ENCODE measurements around the gene ITPKB. TPM values are rescaled to one million over a fixed set of nuclear protein-coding genes. Genes with fewer than 3 reads are reported as not detected.

Gene ITPKB
- total and polyA plus RNA-seq, 2 experiments from 2014 or later: 0.31 to 5.2 TPM

DNA sequence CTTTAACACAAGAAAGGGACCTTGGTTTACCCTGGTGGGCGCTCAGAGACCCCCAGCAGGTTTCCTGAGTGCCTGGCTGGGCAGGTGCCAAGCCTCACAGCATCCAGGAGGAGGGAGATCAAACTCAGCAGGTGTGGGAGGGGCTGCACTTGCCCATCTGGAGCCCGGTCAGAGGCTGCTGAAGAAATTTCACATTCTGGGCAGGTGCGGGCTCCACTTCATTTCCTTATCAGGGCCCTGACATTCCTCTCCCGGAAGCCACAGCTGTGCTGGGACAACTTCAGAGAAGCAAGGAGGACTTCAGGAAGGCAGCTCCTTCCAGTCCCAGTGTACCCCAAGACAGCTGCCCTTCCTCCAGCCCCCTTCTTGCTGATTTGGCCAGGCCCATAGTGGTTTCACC is 82.9 kb downstream of the ITPKB start:
- no peak overlapping the region for H3K27ac Mint-ChIP-seq
- H3K9me3 Mint-ChIP-seq: no peaks in the 10 kb centered on the region
- peaks cover 71% of the 10 kb centered on the region for H3K4me1 Mint-ChIP-seq
- Histone ChIP-seq H3K36me3 (ENCODE audit: insufficient read depth) (no peaks in the 10 kb centered on the region), H2AFZ (no peak overlapping the region), H3K4me1 (ENCODE audit: insufficient read depth) (peaks cover 40% of the 10 kb centered on the region), H3K4me3 (no peak overlapping the region), H3K9me2 (ENCODE audit: insufficient read depth) (no peaks in the 10 kb centered on the region), H3K27me3 (ENCODE audit: insufficient read depth) (no peaks in the 10 kb centered on the region), H4K20me1 (replicated peaks; ENCODE audit: insufficient read depth) (no peaks in the 10 kb centered on the region), H3F3A (replicated peaks; ENCODE audit: low read depth) (peaks cover 7% of the 10 kb centered on the region; the same call in 1 of the 2 replicates), H3K27ac (ENCODE audit: low read depth) (peak overlapping the region; percentile 69), H3K79me2 (replicated peaks; ENCODE audit: insufficient read depth) (no peaks in the 10 kb centered on the region), H3K4me2 (peak overlapping the region; percentile 51)
- H3K36me3 Mint-ChIP-seq (ENCODE audit: low read depth): no peaks in the 10 kb centered on the region
- peak; percentile 53 for DNase-seq (ENCODE audit: low spot score)
- ATAC-seq: peak; percentile 6; the same call in 1 of the 3 replicates
- peaks cover 27% of the 10 kb centered on the region for H3K27me3 Mint-ChIP-seq (ENCODE audit: insufficient read depth, low read depth, poor library complexity)
- TF ChIP-seq NANOG (IDR thresholded peaks at IDR 0.05; ENCODE audit: borderline replicate concordance): no peak
- TF ChIP-seq, protein P1, sequence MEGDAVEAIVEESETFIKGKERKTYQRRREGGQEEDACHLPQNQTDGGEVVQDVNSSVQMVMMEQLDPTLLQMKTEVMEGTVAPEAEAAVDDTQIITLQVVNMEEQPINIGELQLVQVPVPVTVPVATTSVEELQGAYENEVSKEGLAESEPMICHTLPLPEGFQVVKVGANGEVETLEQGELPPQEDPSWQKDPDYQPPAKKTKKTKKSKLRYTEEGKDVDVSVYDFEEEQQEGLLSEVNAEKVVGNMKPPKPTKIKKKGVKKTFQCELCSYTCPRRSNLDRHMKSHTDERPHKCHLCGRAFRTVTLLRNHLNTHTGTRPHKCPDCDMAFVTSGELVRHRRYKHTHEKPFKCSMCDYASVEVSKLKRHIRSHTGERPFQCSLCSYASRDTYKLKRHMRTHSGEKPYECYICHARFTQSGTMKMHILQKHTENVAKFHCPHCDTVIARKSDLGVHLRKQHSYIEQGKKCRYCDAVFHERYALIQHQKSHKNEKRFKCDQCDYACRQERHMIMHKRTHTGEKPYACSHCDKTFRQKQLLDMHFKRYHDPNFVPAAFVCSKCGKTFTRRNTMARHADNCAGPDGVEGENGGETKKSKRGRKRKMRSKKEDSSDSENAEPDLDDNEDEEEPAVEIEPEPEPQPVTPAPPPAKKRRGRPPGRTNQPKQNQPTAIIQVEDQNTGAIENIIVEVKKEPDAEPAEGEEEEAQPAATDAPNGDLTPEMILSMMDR (conservative IDR thresholded peaks at IDR 0.05; ENCODE audit: low read depth in 2 of 2): no peak
- TF ChIP-seq, protein P2, sequence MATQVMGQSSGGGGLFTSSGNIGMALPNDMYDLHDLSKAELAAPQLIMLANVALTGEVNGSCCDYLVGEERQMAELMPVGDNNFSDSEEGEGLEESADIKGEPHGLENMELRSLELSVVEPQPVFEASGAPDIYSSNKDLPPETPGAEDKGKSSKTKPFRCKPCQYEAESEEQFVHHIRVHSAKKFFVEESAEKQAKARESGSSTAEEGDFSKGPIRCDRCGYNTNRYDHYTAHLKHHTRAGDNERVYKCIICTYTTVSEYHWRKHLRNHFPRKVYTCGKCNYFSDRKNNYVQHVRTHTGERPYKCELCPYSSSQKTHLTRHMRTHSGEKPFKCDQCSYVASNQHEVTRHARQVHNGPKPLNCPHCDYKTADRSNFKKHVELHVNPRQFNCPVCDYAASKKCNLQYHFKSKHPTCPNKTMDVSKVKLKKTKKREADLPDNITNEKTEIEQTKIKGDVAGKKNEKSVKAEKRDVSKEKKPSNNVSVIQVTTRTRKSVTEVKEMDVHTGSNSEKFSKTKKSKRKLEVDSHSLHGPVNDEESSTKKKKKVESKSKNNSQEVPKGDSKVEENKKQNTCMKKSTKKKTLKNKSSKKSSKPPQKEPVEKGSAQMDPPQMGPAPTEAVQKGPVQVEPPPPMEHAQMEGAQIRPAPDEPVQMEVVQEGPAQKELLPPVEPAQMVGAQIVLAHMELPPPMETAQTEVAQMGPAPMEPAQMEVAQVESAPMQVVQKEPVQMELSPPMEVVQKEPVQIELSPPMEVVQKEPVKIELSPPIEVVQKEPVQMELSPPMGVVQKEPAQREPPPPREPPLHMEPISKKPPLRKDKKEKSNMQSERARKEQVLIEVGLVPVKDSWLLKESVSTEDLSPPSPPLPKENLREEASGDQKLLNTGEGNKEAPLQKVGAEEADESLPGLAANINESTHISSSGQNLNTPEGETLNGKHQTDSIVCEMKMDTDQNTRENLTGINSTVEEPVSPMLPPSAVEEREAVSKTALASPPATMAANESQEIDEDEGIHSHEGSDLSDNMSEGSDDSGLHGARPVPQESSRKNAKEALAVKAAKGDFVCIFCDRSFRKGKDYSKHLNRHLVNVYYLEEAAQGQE (IDR thresholded peaks at IDR 0.05; ENCODE audit: unreplicated experiment): no peak
- TF ChIP-seq POLR2AphosphoS5 (IDR thresholded peaks at IDR 0.05; ENCODE audit: low read depth): no peak
- TF ChIP-seq ZNF114 (CRISPR knock-in tag; IDR thresholded peaks at IDR 0.05): no peak
- TF ChIP-seq EZH2phosphoT487 (IDR thresholded peaks at IDR 0.05; ENCODE audit: unreplicated experiment): no peak
- TF ChIP-seq, protein P3, sequence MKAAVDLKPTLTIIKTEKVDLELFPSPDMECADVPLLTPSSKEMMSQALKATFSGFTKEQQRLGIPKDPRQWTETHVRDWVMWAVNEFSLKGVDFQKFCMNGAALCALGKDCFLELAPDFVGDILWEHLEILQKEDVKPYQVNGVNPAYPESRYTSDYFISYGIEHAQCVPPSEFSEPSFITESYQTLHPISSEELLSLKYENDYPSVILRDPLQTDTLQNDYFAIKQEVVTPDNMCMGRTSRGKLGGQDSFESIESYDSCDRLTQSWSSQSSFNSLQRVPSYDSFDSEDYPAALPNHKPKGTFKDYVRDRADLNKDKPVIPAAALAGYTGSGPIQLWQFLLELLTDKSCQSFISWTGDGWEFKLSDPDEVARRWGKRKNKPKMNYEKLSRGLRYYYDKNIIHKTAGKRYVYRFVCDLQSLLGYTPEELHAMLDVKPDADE (IDR thresholded peaks at IDR 0.05): no peak
- TF ChIP-seq, protein P4, sequence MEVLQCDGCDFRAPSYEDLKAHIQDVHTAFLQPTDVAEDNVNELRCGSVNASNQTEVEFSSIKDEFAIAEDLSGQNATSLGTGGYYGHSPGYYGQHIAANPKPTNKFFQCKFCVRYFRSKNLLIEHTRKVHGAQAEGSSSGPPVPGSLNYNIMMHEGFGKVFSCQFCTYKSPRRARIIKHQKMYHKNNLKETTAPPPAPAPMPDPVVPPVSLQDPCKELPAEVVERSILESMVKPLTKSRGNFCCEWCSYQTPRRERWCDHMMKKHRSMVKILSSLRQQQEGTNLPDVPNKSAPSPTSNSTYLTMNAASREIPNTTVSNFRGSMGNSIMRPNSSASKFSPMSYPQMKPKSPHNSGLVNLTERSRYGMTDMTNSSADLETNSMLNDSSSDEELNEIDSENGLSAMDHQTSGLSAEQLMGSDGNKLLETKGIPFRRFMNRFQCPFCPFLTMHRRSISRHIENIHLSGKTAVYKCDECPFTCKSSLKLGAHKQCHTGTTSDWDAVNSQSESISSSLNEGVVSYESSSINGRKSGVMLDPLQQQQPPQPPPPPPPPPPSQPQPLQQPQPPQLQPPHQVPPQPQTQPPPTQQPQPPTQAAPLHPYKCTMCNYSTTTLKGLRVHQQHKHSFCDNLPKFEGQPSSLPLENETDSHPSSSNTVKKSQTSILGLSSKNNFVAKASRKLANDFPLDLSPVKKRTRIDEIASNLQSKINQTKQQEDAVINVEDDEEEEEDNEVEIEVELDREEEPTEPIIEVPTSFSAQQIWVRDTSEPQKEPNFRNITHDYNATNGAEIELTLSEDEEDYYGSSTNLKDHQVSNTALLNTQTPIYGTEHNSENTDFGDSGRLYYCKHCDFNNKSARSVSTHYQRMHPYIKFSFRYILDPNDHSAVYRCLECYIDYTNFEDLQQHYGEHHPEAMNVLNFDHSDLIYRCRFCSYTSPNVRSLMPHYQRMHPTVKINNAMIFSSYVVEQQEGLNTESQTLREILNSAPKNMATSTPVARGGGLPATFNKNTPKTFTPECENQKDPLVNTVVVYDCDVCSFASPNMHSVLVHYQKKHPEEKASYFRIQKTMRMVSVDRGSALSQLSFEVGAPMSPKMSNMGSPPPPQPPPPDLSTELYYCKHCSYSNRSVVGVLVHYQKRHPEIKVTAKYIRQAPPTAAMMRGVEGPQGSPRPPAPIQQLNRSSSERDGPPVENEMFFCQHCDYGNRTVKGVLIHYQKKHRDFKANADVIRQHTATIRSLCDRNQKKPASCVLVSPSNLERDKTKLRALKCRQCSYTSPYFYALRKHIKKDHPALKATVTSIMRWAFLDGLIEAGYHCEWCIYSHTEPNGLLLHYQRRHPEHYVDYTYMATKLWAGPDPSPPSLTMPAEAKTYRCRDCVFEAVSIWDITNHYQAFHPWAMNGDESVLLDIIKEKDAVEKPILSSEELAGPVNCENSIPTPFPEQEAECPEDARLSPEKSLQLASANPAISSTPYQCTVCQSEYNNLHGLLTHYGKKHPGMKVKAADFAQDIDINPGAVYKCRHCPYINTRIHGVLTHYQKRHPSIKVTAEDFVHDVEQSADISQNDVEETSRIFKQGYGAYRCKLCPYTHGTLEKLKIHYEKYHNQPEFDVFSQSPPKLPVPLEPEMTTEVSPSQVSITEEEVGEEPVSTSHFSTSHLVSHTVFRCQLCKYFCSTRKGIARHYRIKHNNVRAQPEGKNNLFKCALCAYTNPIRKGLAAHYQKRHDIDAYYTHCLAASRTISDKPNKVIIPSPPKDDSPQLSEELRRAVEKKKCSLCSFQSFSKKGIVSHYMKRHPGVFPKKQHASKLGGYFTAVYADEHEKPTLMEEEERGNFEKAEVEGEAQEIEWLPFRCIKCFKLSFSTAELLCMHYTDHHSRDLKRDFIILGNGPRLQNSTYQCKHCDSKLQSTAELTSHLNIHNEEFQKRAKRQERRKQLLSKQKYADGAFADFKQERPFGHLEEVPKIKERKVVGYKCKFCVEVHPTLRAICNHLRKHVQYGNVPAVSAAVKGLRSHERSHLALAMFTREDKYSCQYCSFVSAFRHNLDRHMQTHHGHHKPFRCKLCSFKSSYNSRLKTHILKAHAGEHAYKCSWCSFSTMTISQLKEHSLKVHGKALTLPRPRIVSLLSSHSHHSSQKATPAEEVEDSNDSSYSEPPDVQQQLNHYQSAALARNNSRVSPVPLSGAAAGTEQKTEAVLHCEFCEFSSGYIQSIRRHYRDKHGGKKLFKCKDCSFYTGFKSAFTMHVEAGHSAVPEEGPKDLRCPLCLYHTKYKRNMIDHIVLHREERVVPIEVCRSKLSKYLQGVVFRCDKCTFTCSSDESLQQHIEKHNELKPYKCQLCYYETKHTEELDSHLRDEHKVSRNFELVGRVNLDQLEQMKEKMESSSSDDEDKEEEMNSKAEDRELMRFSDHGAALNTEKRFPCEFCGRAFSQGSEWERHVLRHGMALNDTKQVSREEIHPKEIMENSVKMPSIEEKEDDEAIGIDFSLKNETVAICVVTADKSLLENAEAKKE (CRISPR knock-in tag; IDR thresholded peaks at IDR 0.05): no peak
- TF ChIP-seq ZNF331 (CRISPR knock-in tag; IDR thresholded peaks at IDR 0.05; ENCODE audit: low read depth): no peak
- TF ChIP-seq JUNB (IDR thresholded peaks at IDR 0.05; ENCODE audit: unreplicated experiment): no peak
- TF ChIP-seq EZH2 (IDR thresholded peaks at IDR 0.05; ENCODE audit: low read depth, unreplicated experiment): no peak
- no peak for TF ChIP-seq STAT1 (IDR thresholded peaks at IDR 0.05; ENCODE audit: unreplicated experiment)
- no peak for TF ChIP-seq CREB1 (CRISPR knock-in tag; IDR thresholded peaks at IDR 0.05; ENCODE audit: low read depth)
- H3K4me3 Mint-ChIP-seq: no peak overlapping the region

All from GM23338 (cell line).